ENCODE data around the gene RPLP2. TPM values are rescaled to one million over a fixed set of nuclear protein-coding genes. Genes with fewer than 3 reads are reported as not detected.
A peak's percentile ranks its signal among the peaks of the same experiment; 100 is the strongest.

Gene RPLP2
- total RNA-seq, 3 donors from 2014 or later: 583 to 1,665 (median 1,093) TPM

GRCh38 chr11:829847-830294 is 20.1 kb downstream of the RPLP2 start:
- peaks cover 37 to 53% of the 10 kb centered on the region in 2 donors for H3K4me1 ChIP-seq
- no peak for TF ChIP-seq POLR2A (IDR thresholded peaks at IDR 0.05)
- TF ChIP-seq POLR2AphosphoS5 (IDR thresholded peaks at IDR 0.05): no peak
- no peaks in the 10 kb centered on the region for H3K27me3 ChIP-seq
- no peak for DNase-seq (ENCODE audit: low spot score in 2 of 2)
- H3K9me3 ChIP-seq: no peaks in the 10 kb centered on the region
- intact Hi-C loops (cut with DNase I; ENCODE audit: low total_unique reads): no loop called here
- H3K4me3 ChIP-seq: peak overlapping the region; percentile 36 to 79 (median 45)
- H3K36me3 ChIP-seq: no peaks in the 10 kb centered on the region
- peak overlapping the region in 1 of 2 donors; percentile 94 for H3K27ac ChIP-seq

- Histone ChIP-seq H3K27me3 (no peaks in the 10 kb centered on the region), H3K27ac (peak overlapping the region in 1 of 2 donors; percentile 94), H3K4me1 (peaks cover 37 to 48% of the 10 kb centered on the region in 2 donors), H3K4me3 (peak overlapping the region; percentile 36 to 79 (median 45)), H3K36me3 (no peaks in the 10 kb centered on the region), H3K9me3 (no peaks in the 10 kb centered on the region)
- no peak for TF ChIP-seq CTCF (IDR thresholded peaks at IDR 0.05)
- no peak for TF ChIP-seq POLR2A (IDR thresholded peaks at IDR 0.05)
- DNase-seq (ENCODE audit: low spot score in 2 of 2): peak; percentile 74 to 75
- intact Hi-C loops (cut with DNase I; ENCODE audit: low total_unique reads): no loop called here
Observed at GRCh38 chr11:830295-831117, 20.7 kb downstream of the RPLP2 start.

GRCh38 chr11:831118-831864 is 21.5 kb downstream of the RPLP2 start:
- Histone ChIP-seq H3K9me3 (no peaks in the 10 kb centered on the region), H3K4me3 (peak overlapping the region in 2 of 3 donors; percentile 45 to 79), H3K27me3 (no peaks in the 10 kb centered on the region), H3K36me3 (no peaks in the 10 kb centered on the region), H3K4me1 (peaks cover 37 to 45% of the 10 kb centered on the region in 2 donors), H3K27ac (no peak overlapping the region)
- no peak for DNase-seq (ENCODE audit: low spot score in 2 of 2)
- TF ChIP-seq POLR2AphosphoS5 (IDR thresholded peaks at IDR 0.05) (no peak), POLR2A (IDR thresholded peaks at IDR 0.05) (no peak), CTCF (IDR thresholded peaks at IDR 0.05) (no peak)
- intact Hi-C loops (cut with DNase I; ENCODE audit: low total_unique reads): no loop called here

- no peak for DNase-seq (ENCODE audit: low spot score in 2 of 2)
- intact Hi-C loops (cut with DNase I; ENCODE audit: low total_unique reads): no loop called here
- H3K27ac ChIP-seq: peak overlapping the region; percentile 84 to 93
- peak overlapping the region; percentile 71 to 79 (median 76) for H3K4me3 ChIP-seq
- H3K9me3 ChIP-seq: no peaks in the 10 kb centered on the region
- no peaks in the 10 kb centered on the region for H3K36me3 ChIP-seq
- TF ChIP-seq CTCF (IDR thresholded peaks at IDR 0.05): no peak
- no peak for TF ChIP-seq POLR2A (IDR thresholded peaks at IDR 0.05)
- TF ChIP-seq POLR2AphosphoS5 (IDR thresholded peaks at IDR 0.05): no peak
- H3K4me1 ChIP-seq: peaks cover 35 to 45% of the 10 kb centered on the region in 2 donors
- no peaks in the 10 kb centered on the region for H3K27me3 ChIP-seq
Observed at GRCh38 chr11:831961-832528, 22.3 kb downstream of the RPLP2 start.

GRCh38 chr11:832529-833113 is 22.9 kb downstream of the RPLP2 start, which contains the start of gene CD151:
Gene CD151, plus strand, starts transcription at chr11:832952. Its CDS starts 3,118 bp downstream, at chr11:836070.
- peak within 1 kb of the TSS; percentile 71 to 79 (median 76) for H3K4me3 ChIP-seq
- peak in 1 of 3 donors; percentile 28 for TF ChIP-seq POLR2AphosphoS5 (IDR thresholded peaks at IDR 0.05)
- no peak for TF ChIP-seq POLR2A (IDR thresholded peaks at IDR 0.05)
- intact Hi-C loops (cut with DNase I; ENCODE audit: low total_unique reads): no loop called here

More at GRCh38 chr11:832529-833113, 22.9 kb downstream of the RPLP2 start, which contains the start of gene CD151:
- no peaks in the 10 kb centered on the region for H3K9me3 ChIP-seq
- H3K27ac ChIP-seq: peak within 1 kb of the TSS; percentile 84 to 93
- H3K27me3 ChIP-seq: no peaks in the 10 kb centered on the region
- no peak for DNase-seq (ENCODE audit: low spot score in 2 of 2)
- peaks cover 29 to 41% of the 10 kb centered on the region in 2 donors for H3K4me1 ChIP-seq
- no peaks in the 10 kb centered on the region for H3K36me3 ChIP-seq
